ENCODE results near the gene CADPS2. TPM values are rescaled to one million over a fixed set of nuclear protein-coding genes. Genes with fewer than 3 reads are reported as not detected.

Gene CADPS2
- total RNA-seq, 3 donors from 2014 or later (not counting 1 experiment from before 2014, with no cell fraction given): not detected

GRCh38 chr7:122300956-122301833 lies 585.1 kb downstream of the CADPS2 start:
- ATAC-seq (no peak), DNase-seq (no peak)
- Histone ChIP-seq H3K4me3 (ENCODE audit: low read length) (no peak overlapping the region), H3K9me3 (ENCODE audit: control insufficient read depth, insufficient read depth, low read length) (no peaks in the 10 kb centered on the region), H3K36me3 (ENCODE audit: control insufficient read depth, insufficient read depth, low read length) (no peaks in the 10 kb centered on the region), H3K27ac (ENCODE audit: low read length) (no peak overlapping the region), H3K27me3 (ENCODE audit: control insufficient read depth, insufficient read depth, low read length) (peaks cover 49% of the 10 kb centered on the region), H3K4me1 (ENCODE audit: control insufficient read depth, insufficient read depth, low read length) (no peaks in the 10 kb centered on the region)
- no peak overlapping the region for H3K4me3 Mint-ChIP-seq
- H3K27me3 Mint-ChIP-seq (ENCODE audit: low read depth in 2 of 2): peaks cover 60 to 66% of the 10 kb centered on the region in 2 donors
- no peak for TF ChIP-seq CTCF (IDR thresholded peaks at IDR 0.05)
- 20% methylated on average over 5 of the region's 11 CpGs for WGBS (ENCODE audit: insufficient coverage)
- peaks cover 12% of the 10 kb centered on the region for H3K36me3 Mint-ChIP-seq
- H3K27ac Mint-ChIP-seq: no peak overlapping the region
- H3K9me3 Mint-ChIP-seq: peaks cover 2 to 9% of the 10 kb centered on the region in 2 donors
- intact Hi-C loops (cut with micrococcal nuclease): no loop called here
- no peaks in the 10 kb centered on the region for H3K4me1 Mint-ChIP-seq

GRCh38 chr7:122300211-122300932 lies 585.9 kb downstream of the CADPS2 start:
- no peak for ATAC-seq
- H3K27ac ChIP-seq (ENCODE audit: low read length): no peak overlapping the region
- H3K4me1 Mint-ChIP-seq: no peaks in the 10 kb centered on the region
- H3K27me3 ChIP-seq (ENCODE audit: control insufficient read depth, insufficient read depth, low read length): peaks cover 43% of the 10 kb centered on the region
- intact Hi-C loops (cut with micrococcal nuclease): no loop called here
- peaks cover 2 to 9% of the 10 kb centered on the region in 2 donors for H3K9me3 Mint-ChIP-seq
- no peak overlapping the region for H3K27ac Mint-ChIP-seq
- no peak for TF ChIP-seq CTCF (IDR thresholded peaks at IDR 0.05)
- H3K4me1 ChIP-seq (ENCODE audit: control insufficient read depth, insufficient read depth, low read length): no peaks in the 10 kb centered on the region
- no peak overlapping the region for H3K4me3 Mint-ChIP-seq
- 12% methylated on average over 42 of the region's 43 CpGs for WGBS (ENCODE audit: insufficient coverage)
- no peaks in the 10 kb centered on the region for H3K9me3 ChIP-seq (ENCODE audit: control insufficient read depth, insufficient read depth, low read length)
- H3K27me3 Mint-ChIP-seq (ENCODE audit: low read depth in 2 of 2): peaks cover 54 to 60% of the 10 kb centered on the region in 2 donors
- H3K36me3 Mint-ChIP-seq: peaks cover 12% of the 10 kb centered on the region
- no peak for DNase-seq
- no peaks in the 10 kb centered on the region for H3K36me3 ChIP-seq (ENCODE audit: control insufficient read depth, insufficient read depth, low read length)
- no peak overlapping the region for H3K4me3 ChIP-seq (ENCODE audit: low read length)

GRCh38 chr7:122299624-122300210 lies 586.5 kb downstream of the CADPS2 start:
- H3K4me1 Mint-ChIP-seq: no peaks in the 10 kb centered on the region
- no peaks in the 10 kb centered on the region for H3K36me3 ChIP-seq (ENCODE audit: control insufficient read depth, insufficient read depth, low read length)
- H3K9me3 ChIP-seq (ENCODE audit: control insufficient read depth, insufficient read depth, low read length): no peaks in the 10 kb centered on the region
- no peak for TF ChIP-seq CTCF (IDR thresholded peaks at IDR 0.05)
- intact Hi-C loops (cut with micrococcal nuclease): no loop called here
- ATAC-seq (no peak), DNase-seq (no peak)
- no peak overlapping the region for H3K4me3 Mint-ChIP-seq
- peaks cover 52 to 54% of the 10 kb centered on the region in 2 donors for H3K27me3 Mint-ChIP-seq (ENCODE audit: low read depth in 2 of 2)
- 18% methylated on average over 32 of the region's 32 CpGs for WGBS (ENCODE audit: insufficient coverage)
- H3K4me1 ChIP-seq (ENCODE audit: control insufficient read depth, insufficient read depth, low read length): no peaks in the 10 kb centered on the region
- peaks cover 12% of the 10 kb centered on the region for H3K36me3 Mint-ChIP-seq
- H3K27ac Mint-ChIP-seq: no peak overlapping the region
- H3K4me3 ChIP-seq (ENCODE audit: low read length): no peak overlapping the region
- no peak overlapping the region for H3K27ac ChIP-seq (ENCODE audit: low read length)
- peaks cover 2 to 12% of the 10 kb centered on the region in 2 donors for H3K9me3 Mint-ChIP-seq
- peaks cover 36% of the 10 kb centered on the region for H3K27me3 ChIP-seq (ENCODE audit: control insufficient read depth, insufficient read depth, low read length)
